ENCODE results near the gene BRSK2.

- no peak for TF ChIP-seq EZH2 (IDR thresholded peaks at IDR 0.05; ENCODE audit: low read length, unreplicated experiment)
- TF ChIP-seq CTCF (conservative IDR thresholded peaks at IDR 0.05; ENCODE audit: low read depth, low read length) = no peak
- TF ChIP-seq EZH2phosphoT487 (IDR thresholded peaks at IDR 0.05; ENCODE audit: borderline replicate concordance, low read length) = no peak
These were observed 7.8 kb upstream of the BRSK2 start for GRCh38 chr11:1381793-1382425.
